ENCODE measurements around the gene CORO2A. TPM values are rescaled to one million over a fixed set of nuclear protein-coding genes. Genes with fewer than 3 reads are reported as not detected.

Gene CORO2A
- total and polyA plus RNA-seq, 2 of the 4 experiments (the other 2 are of a cell fraction), result 1.9 to 2.2 TPM

- 80% methylated on average over 2 of the region's 4 CpGs; no CpG with 5 or more reads in 1 of the 2 experiments for WGBS, 2 experiments (ENCODE audit: extremely low coverage in 2 of 2, insufficient read length in 1 of 2)
- ATAC-seq (ENCODE audit: low read depth) (no peak), DNase-seq (no peak)
- ChIA-PET CTCF (interaction anchor here (0.6 kb wide), 1 partner anchor 41 kb away, joined by 3 read pairs; no protein-coding TSS in a partner anchor), POLR2A (ENCODE audit: unreplicated experiment) (no interaction called here)
- BruUV-seq (replicated peaks), result no TSS peak
- Histone ChIP-seq H3K4me2 (ENCODE audit: low read depth, low read length) (no peak overlapping the region), H3K36me3 (ENCODE audit: control insufficient read depth, insufficient read depth, low read length) (no peaks in the 10 kb centered on the region), H3K9ac (ENCODE audit: low read depth, low read length) (no peak overlapping the region), H2BK5ac (ENCODE audit: low read depth, low read length, poor library complexity, severe bottlenecking) (no peak overlapping the region), H3K4me1 (ENCODE audit: control insufficient read depth, insufficient read depth, low read length) (no peaks in the 10 kb centered on the region), H4K8ac (ENCODE audit: low read depth in 2 of 2, low read length in 2 of 2) (no peak overlapping the region), H4K91ac (ENCODE audit: insufficient read depth, low read depth, low read length) (no peak overlapping the region), H3K9me1 (ENCODE audit: insufficient read depth, low read length) (no peaks in the 10 kb centered on the region), H3K4me3 (ENCODE audit: insufficient read depth, low read depth, low read length) (no peak overlapping the region), H3K9me3 (ENCODE audit: control insufficient read depth, insufficient read depth, low read length) (no peaks in the 10 kb centered on the region), H2BK15ac (ENCODE audit: low read depth, low read length) (no peak overlapping the region), H2AK9ac (replicated peaks; ENCODE audit: low read depth, low read length, poor library complexity) (no peak overlapping the region), H3K27me3 (ENCODE audit: control insufficient read depth, insufficient read depth, low read length) (peaks cover 8% of the 10 kb centered on the region; the same call in 1 of the 2 replicates), H4K20me1 (ENCODE audit: insufficient read depth, low read length) (no peaks in the 10 kb centered on the region), H3K4ac (ENCODE audit: low read depth, low read length) (no peak overlapping the region), H2BK120ac (ENCODE audit: low read depth, low read length) (no peak overlapping the region), H3K56ac (ENCODE audit: extremely low read depth, insufficient read depth, low read length) (no peak overlapping the region), H3K27ac (ENCODE audit: insufficient read depth, low read length) (no peak overlapping the region), H2AFZ (replicated peaks; ENCODE audit: low read length, poor library complexity) (no peak overlapping the region), H2AK5ac (ENCODE audit: low read depth, low read length) (no peak overlapping the region), H3K18ac (ENCODE audit: low read depth, low read length) (no peak overlapping the region), H2BK20ac (ENCODE audit: low read depth, low read length) (no peak overlapping the region), H4K5ac (ENCODE audit: low read depth, low read length) (no peak overlapping the region), H3K23ac (ENCODE audit: low read depth, low read length) (no peak overlapping the region), H3K79me1 (ENCODE audit: low read depth in 1 of 2, low read length in 2 of 2) (no peaks in the 10 kb centered on the region), H3K14ac (replicated peaks; ENCODE audit: low read depth, low read length) (no peak overlapping the region)
- intact Hi-C loops (cut with micrococcal nuclease) (no loop called here), in situ Hi-C loops (cut with MboI; ENCODE audit: low sequenced_read_pairs) (no loop called here), dilution Hi-C loops (cut with HindIII; ENCODE audit: low sequenced_read_pairs, unreplicated experiment) (no loop called here)
- TF ChIP-seq CTCF (conservative IDR thresholded peaks at IDR 0.05; ENCODE audit: low read depth, low read length) (no peak), RCOR1 (IDR thresholded peaks at IDR 0.05; ENCODE audit: insufficient replicate concordance, low read length) (no peak), NFE2L2 (IDR thresholded peaks at IDR 0.05; ENCODE audit: low read depth, low read length) (no peak), ELK1 (IDR thresholded peaks at IDR 0.05; ENCODE audit: borderline replicate concordance, low read depth, low read length) (no peak), CHD1 (IDR thresholded peaks at IDR 0.05; ENCODE audit: low read depth, low read length) (no peak), RAD21 (IDR thresholded peaks at IDR 0.05; ENCODE audit: low read length) (no peak), BHLHE40 (IDR thresholded peaks at IDR 0.05; ENCODE audit: low read depth, low read length) (no peak), FOS (IDR thresholded peaks at IDR 0.05; ENCODE audit: low read depth, low read length) (no peak), CEBPB (IDR thresholded peaks at IDR 0.05; ENCODE audit: low read depth, low read length) (no peak)
Observed at GRCh38 chr9:98161851-98162250, 30.6 kb downstream of the CORO2A start.

Measured in IMR-90 (cell line).